HG03060 (cell line): ENCODE measurements around the gene FOXF1.

Experiments
- ATAC-seq: cut with Tn5 transposase; IDR thresholded peaks from one replicate; pipeline ENCODE4 v1.9.1; 2021; ENCODE audit warnings: low read depth, moderate number of reproducible peaks; ENCODE audit not compliant: unreplicated experiment

The FOXF1 gene

GRCh38 chr16:86531641-86532525 lies 21.6 kb downstream of the FOXF1 start:
- ATAC-seq: no peak

GRCh38 chr16:86532526-86532815 lies 22.1 kb downstream of the FOXF1 start:
- ATAC-seq: no peak

GRCh38 chr16:86533076-86533475 lies 22.7 kb downstream of the FOXF1 start:
- ATAC-seq: no peak

- no peak for ATAC-seq
Observed at GRCh38 chr16:86533767-86534351, 23.5 kb downstream of the FOXF1 start.

- ATAC-seq: no peak
Observed at GRCh38 chr16:86534779-86535615, 24.7 kb downstream of the FOXF1 start.

- ATAC-seq: no peak
Observed at GRCh38 chr16:86536621-86537020, 26.3 kb downstream of the FOXF1 start.

- no peak for ATAC-seq
Observed at GRCh38 chr16:86537486-86537885, 27.2 kb downstream of the FOXF1 start.

- no peak for ATAC-seq
Observed at GRCh38 chr16:86538196-86538780, 28.0 kb downstream of the FOXF1 start.

GRCh38 chr16:86540894-86541293 lies 30.6 kb downstream of the FOXF1 start:
- ATAC-seq: no peak

- ATAC-seq: no peak
Observed at GRCh38 chr16:86541560-86541959, 31.2 kb downstream of the FOXF1 start.

GRCh38 chr16:86542756-86543750 lies 32.7 kb downstream of the FOXF1 start:
- no peak for ATAC-seq

- ATAC-seq: no peak
Observed at GRCh38 chr16:86545481-86545880, 35.2 kb downstream of the FOXF1 start.

- ATAC-seq: no peak
Observed at GRCh38 chr16:86545954-86546637, 35.8 kb downstream of the FOXF1 start.

GRCh38 chr16:86546638-86547013 lies 36.3 kb downstream of the FOXF1 start:
- ATAC-seq: no peak

- ATAC-seq: no peak
Observed at GRCh38 chr16:86547286-86547685, 37.0 kb downstream of the FOXF1 start.

- ATAC-seq: no peak
Observed at GRCh38 chr16:86549076-86549892, 39.0 kb downstream of the FOXF1 start.

- ATAC-seq: no peak
Observed at GRCh38 chr16:86549893-86550190, 39.5 kb downstream of the FOXF1 start.

GRCh38 chr16:86550281-86550680 lies 40.0 kb downstream of the FOXF1 start:
- ATAC-seq: no peak

GRCh38 chr16:86553356-86553755 lies 43.0 kb downstream of the FOXF1 start:
- ATAC-seq: no peak
